Nephron progenitor cell (in vitro differentiated cells): ENCODE data around the gene GPC5.

Experiments
- DNase-seq: peaks from one replicate; pipeline ENCODE4 v3.0.0; 2021
- H3K27ac Mint-ChIP-seq: 2 replicates; pipeline ENCODE4 v1.8.0; 2021; ENCODE audit warnings: mild to moderate bottlenecking, moderate library complexity, mixed read lengths
- H3K27me3 Mint-ChIP-seq: 2 replicates; pipeline ENCODE4 v1.8.0; 2021; ENCODE audit warnings: mild to moderate bottlenecking, low read depth, mixed read lengths; ENCODE audit not compliant: poor library complexity
- H3K36me3 Mint-ChIP-seq: 2 replicates; pipeline ENCODE4 v1.8.0; 2021; ENCODE audit warnings: low read depth, mixed read lengths
- H3K4me1 Mint-ChIP-seq: 2 replicates; pipeline ENCODE4 v1.8.0; 2021; ENCODE audit warnings: mixed read lengths
- H3K4me3 Mint-ChIP-seq: 2 replicates; pipeline ENCODE4 v1.8.0; 2021; ENCODE audit warnings: mild to moderate bottlenecking, moderate library complexity, mixed read lengths
- H3K9me3 Mint-ChIP-seq: 2 replicates; pipeline ENCODE4 v1.8.0; 2021; ENCODE audit warnings: mild to moderate bottlenecking, moderate library complexity, mixed read lengths
- TF ChIP-seq, protein P1 (sequence below): fragments of 200-600 bp; sonication (generic); IDR thresholded peaks from 2 replicates; pipeline ENCODE4 v1.5.0; 2021; ENCODE audit warnings: antibody characterized with exemption

The GPC5 gene

DNA sequence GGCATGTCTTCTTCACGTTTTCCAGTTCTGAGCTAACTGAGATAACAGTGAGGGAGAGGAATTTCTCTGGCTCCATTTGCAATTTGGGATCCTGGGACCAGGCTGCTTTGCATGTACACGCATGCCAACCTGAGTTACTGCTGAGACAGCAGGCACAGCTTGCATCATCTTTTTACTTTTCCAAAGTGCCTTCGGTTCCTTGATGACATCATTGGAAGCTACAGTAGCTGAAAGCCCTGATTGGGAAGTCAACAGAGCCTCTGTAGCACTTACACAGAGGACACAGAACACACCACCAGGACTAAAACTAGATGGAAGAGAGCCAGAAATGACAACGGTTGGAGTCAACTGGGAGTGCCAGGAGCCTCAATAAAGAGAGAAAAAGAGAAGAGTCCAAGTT is 1429.1 kb downstream of the GPC5 start:
- Mint-ChIP-seq H3K4me1 (no peaks in the 10 kb centered on the region), H3K4me3 (no peak overlapping the region), H3K27me3 (no peaks in the 10 kb centered on the region), H3K27ac (no peak overlapping the region), H3K36me3 (no peaks in the 10 kb centered on the region), H3K9me3 (no peaks in the 10 kb centered on the region)
- TF ChIP-seq, protein P1, sequence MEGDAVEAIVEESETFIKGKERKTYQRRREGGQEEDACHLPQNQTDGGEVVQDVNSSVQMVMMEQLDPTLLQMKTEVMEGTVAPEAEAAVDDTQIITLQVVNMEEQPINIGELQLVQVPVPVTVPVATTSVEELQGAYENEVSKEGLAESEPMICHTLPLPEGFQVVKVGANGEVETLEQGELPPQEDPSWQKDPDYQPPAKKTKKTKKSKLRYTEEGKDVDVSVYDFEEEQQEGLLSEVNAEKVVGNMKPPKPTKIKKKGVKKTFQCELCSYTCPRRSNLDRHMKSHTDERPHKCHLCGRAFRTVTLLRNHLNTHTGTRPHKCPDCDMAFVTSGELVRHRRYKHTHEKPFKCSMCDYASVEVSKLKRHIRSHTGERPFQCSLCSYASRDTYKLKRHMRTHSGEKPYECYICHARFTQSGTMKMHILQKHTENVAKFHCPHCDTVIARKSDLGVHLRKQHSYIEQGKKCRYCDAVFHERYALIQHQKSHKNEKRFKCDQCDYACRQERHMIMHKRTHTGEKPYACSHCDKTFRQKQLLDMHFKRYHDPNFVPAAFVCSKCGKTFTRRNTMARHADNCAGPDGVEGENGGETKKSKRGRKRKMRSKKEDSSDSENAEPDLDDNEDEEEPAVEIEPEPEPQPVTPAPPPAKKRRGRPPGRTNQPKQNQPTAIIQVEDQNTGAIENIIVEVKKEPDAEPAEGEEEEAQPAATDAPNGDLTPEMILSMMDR = no peak
- DNase-seq = no peak

- TF ChIP-seq, protein P1 = no peak
- DNase-seq = no peak
- Mint-ChIP-seq H3K4me1 (no peaks in the 10 kb centered on the region), H3K36me3 (no peaks in the 10 kb centered on the region), H3K27me3 (no peaks in the 10 kb centered on the region), H3K9me3 (no peaks in the 10 kb centered on the region), H3K27ac (no peak overlapping the region), H3K4me3 (no peak overlapping the region)
Observed at GRCh38 chr13:92829930-92830329, 1431.5 kb downstream of the GPC5 start.

DNA sequence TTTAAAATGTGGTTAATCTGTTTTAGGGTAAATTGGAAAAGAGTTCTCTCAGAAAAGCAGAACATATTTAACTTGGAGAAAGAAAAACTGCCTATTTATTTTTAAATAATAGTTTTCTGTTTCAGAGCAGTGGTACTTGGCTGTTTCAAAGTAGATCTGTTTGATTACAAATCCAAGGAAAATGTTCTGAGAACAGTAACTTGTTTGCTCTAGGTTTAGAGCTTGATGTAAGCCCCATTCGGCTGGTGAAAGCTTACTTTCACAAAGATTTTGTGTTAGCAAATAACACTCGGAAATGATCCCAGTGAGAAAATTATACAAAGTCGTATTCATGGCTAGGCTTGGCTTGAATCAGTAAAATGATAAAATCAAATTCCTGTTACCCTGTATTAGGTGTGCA is 1432.4 kb downstream of the GPC5 start:
- no peak overlapping the region for H3K4me3 Mint-ChIP-seq
- no peak overlapping the region for H3K27ac Mint-ChIP-seq
- no peaks in the 10 kb centered on the region for H3K4me1 Mint-ChIP-seq
- TF ChIP-seq, protein P1 = no peak
- no peak for DNase-seq
- no peaks in the 10 kb centered on the region for H3K27me3 Mint-ChIP-seq
- no peaks in the 10 kb centered on the region for H3K9me3 Mint-ChIP-seq
- no peaks in the 10 kb centered on the region for H3K36me3 Mint-ChIP-seq

DNA sequence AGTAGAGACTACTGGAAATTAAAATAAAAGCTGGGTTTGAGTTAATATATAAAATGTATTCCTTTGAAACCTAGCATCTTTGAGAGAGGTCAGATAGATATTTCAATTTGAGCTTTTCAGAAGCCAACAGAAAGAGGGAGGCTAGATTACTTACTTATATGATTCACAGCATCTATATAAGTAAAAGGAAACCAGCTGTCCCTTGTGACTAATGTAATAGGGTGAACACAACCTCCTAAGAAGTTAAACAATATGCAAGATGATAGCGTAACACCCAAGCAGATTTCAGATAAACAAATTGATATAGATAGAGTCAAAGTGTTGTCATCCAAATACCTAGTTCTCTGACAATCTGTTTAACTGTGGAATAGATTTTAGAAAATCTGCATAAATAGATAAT is 1434.7 kb downstream of the GPC5 start:
- TF ChIP-seq, protein P1 = no peak
- H3K9me3 Mint-ChIP-seq = no peaks in the 10 kb centered on the region
- no peaks in the 10 kb centered on the region for H3K27me3 Mint-ChIP-seq
- H3K4me1 Mint-ChIP-seq = no peaks in the 10 kb centered on the region
- no peak for DNase-seq
- no peak overlapping the region for H3K27ac Mint-ChIP-seq
- H3K36me3 Mint-ChIP-seq = no peaks in the 10 kb centered on the region
- H3K4me3 Mint-ChIP-seq = no peak overlapping the region

GRCh38 chr13:92836171-92836570 is 1437.8 kb downstream of the GPC5 start:
- DNase-seq = no peak
- H3K4me1 Mint-ChIP-seq = no peaks in the 10 kb centered on the region
- peaks cover 4% of the 10 kb centered on the region for H3K9me3 Mint-ChIP-seq
- H3K4me3 Mint-ChIP-seq = no peak overlapping the region
- no peaks in the 10 kb centered on the region for H3K27me3 Mint-ChIP-seq
- no peak overlapping the region for H3K27ac Mint-ChIP-seq
- no peaks in the 10 kb centered on the region for H3K36me3 Mint-ChIP-seq
- TF ChIP-seq, protein P1 = no peak

DNA sequence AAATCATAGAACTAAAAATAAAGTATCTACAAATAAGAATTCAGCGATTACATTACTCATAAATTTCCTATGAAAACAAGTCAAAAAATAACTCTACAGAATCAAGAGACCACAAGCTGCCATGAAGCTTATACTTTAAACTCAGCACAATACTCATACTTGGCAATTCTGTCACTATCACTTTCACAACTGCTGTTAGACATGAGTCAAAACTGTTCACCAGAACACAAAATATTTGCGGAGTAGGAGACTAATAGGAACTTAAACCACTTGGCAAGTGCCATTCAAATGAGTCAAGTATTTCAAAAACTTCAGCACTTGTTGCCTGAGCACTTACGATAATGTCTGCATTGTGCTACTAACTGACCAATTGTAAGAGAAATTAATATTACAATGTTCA is 1440.4 kb downstream of the GPC5 start:
- Mint-ChIP-seq H3K27me3 (no peaks in the 10 kb centered on the region), H3K9me3 (peaks cover 4% of the 10 kb centered on the region), H3K4me1 (no peaks in the 10 kb centered on the region), H3K27ac (no peak overlapping the region), H3K36me3 (no peaks in the 10 kb centered on the region), H3K4me3 (no peak overlapping the region)
- TF ChIP-seq, protein P1 = no peak
- no peak for DNase-seq
